PC-3 (cell line): ENCODE measurements around the gene MMP24OS.

Experiments
- EZH2 ChIP-seq: fragments of 300-600 bp; sonication (generic); IDR thresholded peaks from one replicate; pipeline ENCODE4 v1.6.1; 2017; ENCODE audit warnings: antibody characterized with exemption, mild to moderate bottlenecking, low read length; ENCODE audit not compliant: unreplicated experiment
- EZH2phosphoT487 ChIP-seq: fragments of 300-600 bp; sonication (generic); IDR thresholded peaks from 2 replicates; pipeline ENCODE4 v1.6.1; 2018; ENCODE audit warnings: mild to moderate bottlenecking, antibody characterized with exemption, low read length, borderline replicate concordance
- TF ChIP-seq, protein P1 (sequence below): fragments of 300-600 bp; sonication (generic); conservative IDR thresholded peaks from 2 replicates; pipeline ENCODE4 v1.5.1; 2017; ENCODE audit warnings: antibody characterized with exemption, low read depth, mild to moderate bottlenecking, low read length

DNA sequence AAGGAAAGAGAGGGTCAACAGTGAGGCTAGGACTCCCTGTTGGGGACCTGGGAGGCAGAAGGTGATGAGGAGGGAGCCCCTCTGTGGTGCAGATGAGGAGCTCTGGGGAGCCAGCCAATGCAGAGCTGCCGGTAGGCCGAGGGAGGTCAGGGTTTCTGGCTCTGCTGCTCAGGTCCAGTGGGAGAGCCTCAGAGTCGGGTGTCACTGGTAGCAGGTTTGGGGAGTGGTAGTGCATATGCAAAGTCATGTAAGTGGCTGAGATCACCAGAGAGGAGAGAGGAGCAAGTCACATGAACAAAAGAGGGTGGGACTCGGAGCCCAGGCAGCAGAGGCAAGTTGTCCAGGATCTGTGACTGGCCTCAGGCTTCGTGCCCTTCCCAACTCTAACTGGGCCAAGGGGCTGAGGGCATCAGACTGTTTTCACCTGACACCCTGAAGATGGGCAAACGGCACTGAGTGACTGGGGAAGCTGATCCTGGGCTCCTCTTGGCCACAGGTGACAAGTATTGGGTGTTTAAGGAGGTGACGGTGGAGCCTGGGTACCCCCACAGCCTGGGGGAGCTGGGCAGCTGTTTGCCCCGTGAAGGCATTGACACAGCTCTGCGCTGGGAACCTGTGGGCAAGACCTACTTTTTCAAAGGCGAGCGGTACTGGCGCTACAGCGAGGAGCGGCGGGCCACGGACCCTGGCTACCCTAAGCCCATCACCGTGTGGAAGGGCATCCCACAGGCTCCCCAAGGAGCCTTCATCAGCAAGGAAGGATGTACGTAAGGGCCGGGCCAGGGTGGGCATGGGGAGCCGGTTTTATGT, 6.6 kb downstream of the MMP24OS start:
- TF ChIP-seq, protein P1, sequence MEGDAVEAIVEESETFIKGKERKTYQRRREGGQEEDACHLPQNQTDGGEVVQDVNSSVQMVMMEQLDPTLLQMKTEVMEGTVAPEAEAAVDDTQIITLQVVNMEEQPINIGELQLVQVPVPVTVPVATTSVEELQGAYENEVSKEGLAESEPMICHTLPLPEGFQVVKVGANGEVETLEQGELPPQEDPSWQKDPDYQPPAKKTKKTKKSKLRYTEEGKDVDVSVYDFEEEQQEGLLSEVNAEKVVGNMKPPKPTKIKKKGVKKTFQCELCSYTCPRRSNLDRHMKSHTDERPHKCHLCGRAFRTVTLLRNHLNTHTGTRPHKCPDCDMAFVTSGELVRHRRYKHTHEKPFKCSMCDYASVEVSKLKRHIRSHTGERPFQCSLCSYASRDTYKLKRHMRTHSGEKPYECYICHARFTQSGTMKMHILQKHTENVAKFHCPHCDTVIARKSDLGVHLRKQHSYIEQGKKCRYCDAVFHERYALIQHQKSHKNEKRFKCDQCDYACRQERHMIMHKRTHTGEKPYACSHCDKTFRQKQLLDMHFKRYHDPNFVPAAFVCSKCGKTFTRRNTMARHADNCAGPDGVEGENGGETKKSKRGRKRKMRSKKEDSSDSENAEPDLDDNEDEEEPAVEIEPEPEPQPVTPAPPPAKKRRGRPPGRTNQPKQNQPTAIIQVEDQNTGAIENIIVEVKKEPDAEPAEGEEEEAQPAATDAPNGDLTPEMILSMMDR: no peak
- TF ChIP-seq EZH2 (no peak), EZH2phosphoT487 (no peak)
